HG02938 (cell line): ENCODE data around the gene ADAMTS19.

Source experiments
- ATAC-seq: cut with Tn5 transposase; IDR thresholded peaks from one replicate; pipeline ENCODE4 v1.9.1; 2021; ENCODE audit warnings: mild to moderate bottlenecking, moderate library complexity; ENCODE audit not compliant: unreplicated experiment

The ADAMTS19 gene

DNA sequence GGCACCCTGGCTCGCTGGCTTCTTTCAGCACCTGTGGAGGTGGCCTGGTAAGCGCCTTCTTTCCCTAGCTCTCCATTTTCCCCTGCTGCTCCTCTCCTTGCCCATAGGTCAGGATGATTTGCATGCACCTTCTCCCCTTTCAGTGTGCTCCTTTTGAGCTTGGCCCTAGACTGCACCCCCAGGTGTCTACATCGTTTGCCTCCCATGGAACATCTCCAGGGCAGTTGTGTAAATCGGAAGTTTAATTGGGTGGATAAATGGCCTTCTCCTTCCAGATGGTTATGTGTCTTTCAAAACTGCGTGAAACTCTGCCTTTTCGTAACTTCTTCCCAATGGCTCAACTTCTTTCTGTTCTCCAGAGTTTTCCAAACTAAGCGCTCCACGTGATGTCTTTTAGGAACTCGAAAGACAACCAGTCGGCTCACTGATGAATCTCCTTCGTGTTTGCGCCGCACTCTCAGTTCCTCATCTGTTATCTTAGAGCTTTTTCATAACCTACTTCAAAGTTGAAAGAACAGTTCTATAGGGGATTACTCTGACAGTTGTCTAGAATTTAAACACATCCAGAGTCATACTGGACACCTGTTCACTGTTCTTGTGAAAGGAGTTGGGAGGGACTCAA, 1.7 kb downstream of the ADAMTS19 start:
- ATAC-seq: no peak

- ATAC-seq: no peak
Observed at GRCh38 chr5:129465776-129466344, 5.8 kb downstream of the ADAMTS19 start.

GRCh38 chr5:129474544-129474943, 14.4 kb downstream of the ADAMTS19 start:
- ATAC-seq: no peak

- ATAC-seq: no peak
Observed at GRCh38 chr5:129476751-129477150, 16.7 kb downstream of the ADAMTS19 start.

- ATAC-seq: no peak
Observed at GRCh38 chr5:129477532-129477931, 17.4 kb downstream of the ADAMTS19 start.

- ATAC-seq: no peak
Observed at GRCh38 chr5:129481161-129481560, 21.1 kb downstream of the ADAMTS19 start.

- no peak for ATAC-seq
Observed at GRCh38 chr5:129496421-129496820, 36.3 kb downstream of the ADAMTS19 start.

- ATAC-seq: no peak
Observed at GRCh38 chr5:129496864-129497595, 36.9 kb downstream of the ADAMTS19 start.

- ATAC-seq: peak; percentile 50
Observed at GRCh38 chr5:129499208-129499852, 39.2 kb downstream of the ADAMTS19 start.

DNA sequence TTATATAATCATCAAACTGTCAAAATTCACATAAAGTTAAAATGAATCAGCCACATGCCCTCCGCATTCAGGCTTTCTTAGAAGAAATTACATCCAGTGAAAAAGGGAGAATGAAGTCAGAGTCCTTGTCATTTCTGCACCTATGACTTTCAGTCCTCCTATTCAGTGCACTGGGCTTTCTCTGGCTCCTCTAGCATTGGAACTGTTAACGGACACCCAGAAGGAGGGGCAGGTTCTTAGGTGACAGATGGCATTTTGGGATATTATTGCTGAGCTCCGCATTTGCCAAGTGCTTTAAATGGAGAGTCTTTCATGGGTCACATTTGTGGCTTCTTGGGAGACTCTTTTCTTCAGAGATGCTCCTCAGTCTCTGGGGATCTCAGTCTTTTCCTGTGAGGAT, 40.0 kb downstream of the ADAMTS19 start:
- no peak for ATAC-seq

DNA sequence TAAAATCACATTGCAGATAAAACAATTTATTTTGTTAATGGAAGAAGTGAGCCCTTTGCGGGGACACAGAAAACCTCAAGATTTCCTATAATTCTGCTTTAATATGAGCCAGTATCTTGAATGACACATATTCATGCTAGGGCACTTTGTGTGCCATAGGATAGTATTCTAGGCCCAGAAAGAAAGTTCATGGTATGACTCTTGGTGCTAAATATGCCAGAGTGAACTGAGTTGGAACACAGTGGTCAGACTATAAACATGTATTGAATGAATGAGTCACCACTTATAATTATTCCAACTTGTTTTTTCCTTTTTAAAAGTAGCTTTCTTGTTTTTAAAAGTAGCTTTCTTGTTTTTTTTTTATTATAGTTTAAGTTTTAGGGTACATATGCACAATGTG, 46.0 kb downstream of the ADAMTS19 start:
- ATAC-seq: no peak

GRCh38 chr5:129506950-129507349, 46.9 kb downstream of the ADAMTS19 start:
- ATAC-seq: no peak

DNA sequence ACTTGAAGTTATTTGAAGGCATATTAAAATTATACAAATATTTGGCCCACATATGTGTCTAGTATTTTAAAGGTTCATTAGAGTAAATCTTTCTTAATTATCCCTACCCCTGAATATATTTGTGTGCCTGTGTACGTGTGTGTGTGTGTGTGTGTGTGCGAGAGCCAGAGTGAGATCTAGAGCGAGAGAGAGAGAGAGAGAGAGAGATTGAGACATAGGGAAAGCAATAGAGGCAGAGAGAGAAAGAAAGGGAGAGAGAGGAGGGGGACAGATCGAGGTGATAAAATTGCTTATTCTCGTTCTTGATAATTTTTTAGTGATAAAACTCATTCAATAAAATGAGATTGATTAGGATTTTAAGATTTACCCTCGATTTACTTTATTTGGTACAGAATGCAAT, 47.4 kb downstream of the ADAMTS19 start:
- ATAC-seq: no peak

DNA sequence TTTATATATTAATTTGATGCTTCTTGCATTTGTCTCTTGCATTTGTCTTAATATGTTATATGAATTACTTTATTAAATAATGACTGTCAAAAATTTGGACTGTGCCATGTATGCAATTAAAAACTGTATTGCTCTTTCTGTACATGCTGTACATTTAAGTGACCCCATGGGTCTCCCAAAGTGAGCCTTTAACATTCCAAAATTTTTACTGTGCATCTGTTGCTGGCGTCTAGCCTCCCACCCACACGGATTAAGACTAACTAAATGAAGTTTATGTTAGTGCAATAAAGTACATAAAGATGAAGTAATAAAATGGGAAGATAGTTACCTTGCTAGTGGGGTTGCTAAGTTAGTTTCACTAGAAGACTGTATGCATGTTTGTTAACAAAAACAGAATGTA, 48.5 kb downstream of the ADAMTS19 start:
- no peak for ATAC-seq

GRCh38 chr5:129509363-129509975, 49.4 kb downstream of the ADAMTS19 start:
- ATAC-seq: no peak

DNA sequence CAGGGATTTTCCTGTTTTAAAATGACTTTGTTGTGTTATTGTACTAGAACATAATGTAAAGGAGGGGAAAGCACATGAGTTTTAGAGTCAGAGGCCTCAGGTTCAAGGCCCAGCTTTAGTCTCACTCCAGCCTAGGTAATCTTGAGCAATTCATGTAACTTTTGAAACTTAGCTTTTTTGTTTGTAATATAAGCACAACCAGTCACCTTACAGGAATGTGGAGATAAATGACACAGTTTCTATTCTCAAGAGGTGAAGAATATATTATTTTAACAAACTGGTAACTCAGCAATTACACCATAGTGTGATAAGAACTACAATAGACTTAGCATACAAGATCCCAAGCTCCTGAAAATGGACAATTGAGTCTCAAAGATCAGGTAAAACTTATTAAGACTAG, 51.2 kb downstream of the ADAMTS19 start:
- no peak for ATAC-seq

- no peak for ATAC-seq
Observed at GRCh38 chr5:129541051-129541450, 81.0 kb downstream of the ADAMTS19 start.

DNA sequence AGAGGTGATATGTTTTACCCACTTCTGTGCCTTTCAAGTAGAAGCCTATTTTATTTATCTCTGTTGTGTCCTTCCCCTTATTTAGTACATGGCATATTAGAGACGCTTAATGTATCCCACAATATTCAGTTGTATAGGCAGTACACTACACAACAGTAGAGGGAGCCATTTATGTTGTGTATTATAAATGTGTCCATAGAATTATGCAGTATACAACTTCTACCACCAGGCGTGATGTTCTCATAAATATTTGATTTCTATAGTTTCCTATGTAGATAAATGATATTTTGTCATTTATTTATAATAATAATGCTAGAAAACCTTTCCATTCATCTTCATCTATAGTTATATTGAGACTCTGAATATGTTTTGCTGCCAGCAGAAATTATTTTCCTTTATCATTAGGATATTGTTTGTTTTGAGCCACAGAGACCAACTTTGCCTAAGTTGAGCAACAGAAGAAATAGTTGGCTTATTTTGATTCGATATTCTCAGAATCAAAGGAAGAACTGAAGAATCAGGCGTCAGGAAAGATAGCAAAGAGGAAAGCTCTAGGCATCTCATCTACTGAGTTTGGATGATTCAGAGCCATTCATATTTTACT, 81.7 kb downstream of the ADAMTS19 start:
- ATAC-seq: no peak

DNA sequence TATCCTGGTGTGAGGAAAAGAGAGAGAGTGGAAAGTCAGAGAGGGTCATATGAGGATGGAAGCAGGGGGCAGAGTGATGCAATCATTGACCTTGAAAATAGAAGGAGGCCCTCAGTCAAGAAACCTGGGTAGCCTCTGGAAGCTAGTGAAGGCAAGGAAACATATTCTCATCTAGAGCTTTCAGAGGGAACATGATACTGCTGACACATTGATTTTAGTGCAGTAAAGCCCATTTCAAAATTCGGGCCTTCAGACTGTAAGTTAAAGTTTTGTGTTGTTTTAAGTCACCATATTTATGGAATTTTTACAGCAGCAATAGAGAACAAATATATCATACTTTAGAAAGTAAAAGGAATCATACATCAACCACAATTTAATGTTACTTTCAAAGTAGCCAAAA, 87.0 kb downstream of the ADAMTS19 start:
- ATAC-seq: no peak

- ATAC-seq: no peak
Observed at GRCh38 chr5:129554134-129554904, 94.2 kb downstream of the ADAMTS19 start.
